ENCODE measurements around the gene DCANP1. TPM values are rescaled to one million over a fixed set of nuclear protein-coding genes. Genes with fewer than 3 reads are reported as not detected.

The DCANP1 gene
- total and polyA plus RNA-seq, 2 of the 13 experiments (the other 11 are each of a cell fraction or from before 2014, with no cell fraction given): not detected

DNA sequence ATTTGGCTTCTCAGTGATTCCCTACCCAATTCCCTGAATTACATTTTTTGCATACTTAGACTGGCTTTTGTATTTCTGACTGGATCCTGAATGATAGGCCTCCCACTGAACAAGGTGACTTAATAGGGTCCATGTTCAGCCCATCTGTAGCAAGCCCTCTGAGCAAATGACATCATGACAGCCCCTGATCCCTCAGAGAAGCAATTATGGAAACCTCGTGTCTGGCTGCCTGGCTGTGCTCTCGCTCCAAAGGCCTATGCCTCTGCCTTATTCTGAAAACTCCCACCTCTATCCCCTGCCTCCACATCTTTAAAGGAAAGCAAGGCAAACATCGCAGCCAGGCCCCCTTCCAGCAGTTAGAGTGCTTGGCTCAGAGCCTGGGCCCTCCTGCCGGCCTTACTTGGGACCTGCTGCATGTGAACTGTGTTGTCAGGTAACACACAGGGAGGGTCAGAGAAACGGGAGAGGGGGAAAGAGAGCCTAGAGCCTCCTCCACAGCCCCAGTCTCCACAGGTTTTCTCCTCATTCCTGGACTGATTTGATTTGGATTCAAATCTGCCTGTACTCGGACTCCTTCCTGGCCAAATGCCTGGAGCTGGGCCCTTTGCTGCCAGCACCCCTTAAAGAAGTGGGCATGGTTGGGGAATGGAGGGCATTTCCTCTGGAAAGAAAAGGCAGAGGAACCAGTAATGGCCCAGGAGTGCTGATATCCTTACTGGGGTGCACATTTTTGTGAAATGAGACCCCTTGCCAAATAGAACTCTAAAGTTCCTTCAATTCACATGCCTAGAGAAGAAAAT, 3.8 kb downstream of the DCANP1 start (continued):
- TF ChIP-seq MEIS2 (CRISPR knock-in tag; IDR thresholded peaks at IDR 0.05): no peak

- Histone ChIP-seq H2AFZ (ENCODE audit: low read length) (no peak overlapping the region), H3K4me3 (replicated peaks in 1 of 3; ENCODE audit: insufficient read depth in 1 of 3, low read depth in 2 of 3, low read length in 3 of 3) (no peak overlapping the region), H3K4me2 (ENCODE audit: low read depth, low read length) (no peak overlapping the region), H3K27me3 (ENCODE audit: control insufficient read depth in 1 of 2, insufficient read depth in 2 of 2, low read length in 2 of 2) (peaks cover 6 to 72% of the 10 kb centered on the region in 2 experiments; a peak in 4 of 5 replicates), H3K4me1 (ENCODE audit: insufficient read depth, low read length) (peaks cover 9% of the 10 kb centered on the region), H3K9me3 (ENCODE audit: low read length) (no peaks in the 10 kb centered on the region), H3K79me2 (ENCODE audit: insufficient read depth, low read length) (no peaks in the 10 kb centered on the region), H4K20me1 (ENCODE audit: insufficient read depth, low read length) (no peaks in the 10 kb centered on the region), H3K36me3 (replicated peaks in 1 of 2; ENCODE audit: control insufficient read depth in 1 of 2, insufficient read depth in 2 of 2, low read length in 2 of 2) (no peaks in the 10 kb centered on the region), H3K27ac (ENCODE audit: extremely low read length, insufficient read depth, low read length) (no peak overlapping the region), H3K9ac (ENCODE audit: insufficient read depth, low read depth, low read length) (no peak overlapping the region)
- TF ChIP-seq RARG (CRISPR knock-in tag; IDR thresholded peaks at IDR 0.05; ENCODE audit: low read depth) (no peak), HMGXB4 (CRISPR knock-in tag; IDR thresholded peaks at IDR 0.05; ENCODE audit: borderline replicate concordance in 1 of 2, low read depth in 1 of 2) (no peak), MAF1 (CRISPR knock-in tag; IDR thresholded peaks at IDR 0.05; ENCODE audit: borderline replicate concordance) (no peak), FOXP1 (IDR thresholded peaks at IDR 0.05) (no peak), FOXP1 (CRISPR knock-in tag; IDR thresholded peaks at IDR 0.05) (no peak), ZBTB20 (CRISPR knock-in tag; IDR thresholded peaks at IDR 0.05; ENCODE audit: borderline replicate concordance, low read depth) (no peak), ZIK1 (CRISPR knock-in tag; IDR thresholded peaks at IDR 0.05; ENCODE audit: borderline replicate concordance, low read depth) (no peak), HBP1 (CRISPR knock-in tag; IDR thresholded peaks at IDR 0.05; ENCODE audit: low read depth) (no peak), KMT2B (CRISPR knock-in tag; IDR thresholded peaks at IDR 0.05) (no peak)
- TF ChIP-seq, protein P1, sequence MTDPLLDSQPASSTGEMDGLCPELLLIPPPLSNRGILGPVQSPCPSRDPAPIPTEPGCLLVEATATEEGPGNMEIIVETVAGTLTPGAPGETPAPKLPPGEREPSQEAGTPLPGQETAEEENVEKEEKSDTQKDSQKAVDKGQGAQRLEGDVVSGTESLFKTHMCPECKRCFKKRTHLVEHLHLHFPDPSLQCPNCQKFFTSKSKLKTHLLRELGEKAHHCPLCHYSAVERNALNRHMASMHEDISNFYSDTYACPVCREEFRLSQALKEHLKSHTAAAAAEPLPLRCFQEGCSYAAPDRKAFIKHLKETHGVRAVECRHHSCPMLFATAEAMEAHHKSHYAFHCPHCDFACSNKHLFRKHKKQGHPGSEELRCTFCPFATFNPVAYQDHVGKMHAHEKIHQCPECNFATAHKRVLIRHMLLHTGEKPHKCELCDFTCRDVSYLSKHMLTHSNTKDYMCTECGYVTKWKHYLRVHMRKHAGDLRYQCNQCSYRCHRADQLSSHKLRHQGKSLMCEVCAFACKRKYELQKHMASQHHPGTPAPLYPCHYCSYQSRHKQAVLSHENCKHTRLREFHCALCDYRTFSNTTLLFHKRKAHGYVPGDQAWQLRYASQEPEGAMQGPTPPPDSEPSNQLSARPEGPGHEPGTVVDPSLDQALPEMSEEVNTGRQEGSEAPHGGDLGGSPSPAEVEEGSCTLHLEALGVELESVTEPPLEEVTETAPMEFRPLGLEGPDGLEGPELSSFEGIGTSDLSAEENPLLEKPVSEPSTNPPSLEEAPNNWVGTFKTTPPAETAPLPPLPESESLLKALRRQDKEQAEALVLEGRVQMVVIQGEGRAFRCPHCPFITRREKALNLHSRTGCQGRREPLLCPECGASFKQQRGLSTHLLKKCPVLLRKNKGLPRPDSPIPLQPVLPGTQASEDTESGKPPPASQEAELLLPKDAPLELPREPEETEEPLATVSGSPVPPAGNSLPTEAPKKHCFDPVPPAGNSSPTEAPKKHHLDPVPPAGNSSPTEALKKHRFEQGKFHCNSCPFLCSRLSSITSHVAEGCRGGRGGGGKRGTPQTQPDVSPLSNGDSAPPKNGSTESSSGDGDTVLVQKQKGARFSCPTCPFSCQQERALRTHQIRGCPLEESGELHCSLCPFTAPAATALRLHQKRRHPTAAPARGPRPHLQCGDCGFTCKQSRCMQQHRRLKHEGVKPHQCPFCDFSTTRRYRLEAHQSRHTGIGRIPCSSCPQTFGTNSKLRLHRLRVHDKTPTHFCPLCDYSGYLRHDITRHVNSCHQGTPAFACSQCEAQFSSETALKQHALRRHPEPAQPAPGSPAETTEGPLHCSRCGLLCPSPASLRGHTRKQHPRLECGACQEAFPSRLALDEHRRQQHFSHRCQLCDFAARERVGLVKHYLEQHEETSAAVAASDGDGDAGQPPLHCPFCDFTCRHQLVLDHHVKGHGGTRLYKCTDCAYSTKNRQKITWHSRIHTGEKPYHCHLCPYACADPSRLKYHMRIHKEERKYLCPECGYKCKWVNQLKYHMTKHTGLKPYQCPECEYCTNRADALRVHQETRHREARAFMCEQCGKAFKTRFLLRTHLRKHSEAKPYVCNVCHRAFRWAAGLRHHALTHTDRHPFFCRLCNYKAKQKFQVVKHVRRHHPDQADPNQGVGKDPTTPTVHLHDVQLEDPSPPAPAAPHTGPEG (CRISPR knock-in tag; IDR thresholded peaks at IDR 0.05): no peak
- no TSS peak for BruUV-seq (replicated peaks)
- POLR2A ChIA-PET: no interaction called here
- in situ Hi-C loops (cut with HindIII; ENCODE audit: extremely low pct_ligation_motif_present, low pct_unique_long_range_greater_than_20kb) (no loop called here), intact Hi-C loops (cut with micrococcal nuclease; ENCODE audit: unreplicated experiment) (no loop called here)
- 37% methylated on average over 6 of the region's 8 CpGs for WGBS (ENCODE audit: low lambda C conversion rate)
- no peak for DNase-seq (ENCODE audit: low spot score)
- no peak for FAIRE-seq
- CTCF ChIA-PET (ENCODE audit: low intra/inter-chr PET ratio, low total read pairs): no interaction called here
- ATAC-seq: no peak
These were observed 4.6 kb downstream of the DCANP1 start for GRCh38 chr5:135442431-135443160.

All from HepG2 (cell line).